Forelimb muscle (tissue), 1 donor: ENCODE measurements around the gene KCNG4. TPM values are rescaled to one million over a fixed set of nuclear protein-coding genes. Genes with fewer than 3 reads are reported as not detected.

Source experiments
- DNase-seq: peaks from one replicate; pipeline ENCODE4 v3.0.0-alpha.2; 2013; ENCODE audit warnings: low read depth
- polyA plus RNA-seq: library from polyadenylated mRNA; unstranded; fragments of 120-200 nt; gene quantifications from one replicate; pipeline ENCODE4 v1.2.1, GENCODE V29; 2013; ENCODE audit not compliant: insufficient read length

The KCNG4 gene
- polyA plus RNA-seq, 1 donor = 0.03 TPM

DNA sequence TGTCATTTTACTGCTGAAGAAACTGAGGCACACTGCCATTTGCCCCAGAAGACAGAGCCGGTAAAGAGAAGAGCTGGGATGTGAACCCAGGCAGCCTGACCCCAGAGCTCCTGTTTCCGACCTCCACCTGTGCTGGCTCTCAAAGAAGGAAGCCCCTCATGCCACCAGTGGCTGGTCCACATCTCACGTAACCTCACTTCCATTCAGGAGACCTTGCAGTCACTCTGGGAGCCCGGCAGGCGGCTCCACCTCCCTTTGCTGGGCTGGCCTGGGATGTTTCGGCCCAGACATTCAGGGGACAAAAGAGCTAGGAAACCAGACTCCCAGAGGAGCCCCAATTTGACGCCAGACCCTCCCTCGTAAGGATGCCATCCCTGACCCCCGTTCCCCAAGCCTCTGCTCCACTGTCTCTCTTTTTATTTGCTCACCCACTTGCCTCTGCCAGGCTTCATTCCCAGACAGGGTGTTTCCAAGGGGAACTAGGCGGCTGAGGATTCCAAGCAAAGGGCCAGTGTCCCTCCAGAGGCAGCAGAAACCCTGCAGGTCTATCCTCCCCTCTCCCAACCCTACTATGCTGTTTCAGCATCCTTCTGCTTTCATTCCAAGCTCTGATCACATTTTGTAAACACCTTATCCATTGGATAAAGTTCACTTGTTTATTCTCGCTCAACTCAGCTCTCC, 55.8 kb downstream of the KCNG4 start:
- DNase-seq = no peak

DNA sequence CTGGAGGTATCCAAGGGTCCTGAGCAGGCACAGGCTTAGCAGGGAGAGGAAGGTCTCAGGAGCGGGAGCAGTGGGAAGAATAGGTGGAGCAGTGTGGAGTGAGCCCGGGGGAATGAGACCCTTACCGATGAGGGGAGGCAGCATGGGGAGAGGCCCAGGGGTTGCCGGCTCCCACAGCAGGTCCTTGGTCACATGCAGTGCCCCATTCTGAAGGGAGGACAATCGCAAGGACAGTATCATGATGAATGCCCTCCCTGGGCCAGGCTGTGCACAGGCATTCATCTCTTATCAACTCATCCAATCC, 56.3 kb downstream of the KCNG4 start:
- DNase-seq = no peak

DNA sequence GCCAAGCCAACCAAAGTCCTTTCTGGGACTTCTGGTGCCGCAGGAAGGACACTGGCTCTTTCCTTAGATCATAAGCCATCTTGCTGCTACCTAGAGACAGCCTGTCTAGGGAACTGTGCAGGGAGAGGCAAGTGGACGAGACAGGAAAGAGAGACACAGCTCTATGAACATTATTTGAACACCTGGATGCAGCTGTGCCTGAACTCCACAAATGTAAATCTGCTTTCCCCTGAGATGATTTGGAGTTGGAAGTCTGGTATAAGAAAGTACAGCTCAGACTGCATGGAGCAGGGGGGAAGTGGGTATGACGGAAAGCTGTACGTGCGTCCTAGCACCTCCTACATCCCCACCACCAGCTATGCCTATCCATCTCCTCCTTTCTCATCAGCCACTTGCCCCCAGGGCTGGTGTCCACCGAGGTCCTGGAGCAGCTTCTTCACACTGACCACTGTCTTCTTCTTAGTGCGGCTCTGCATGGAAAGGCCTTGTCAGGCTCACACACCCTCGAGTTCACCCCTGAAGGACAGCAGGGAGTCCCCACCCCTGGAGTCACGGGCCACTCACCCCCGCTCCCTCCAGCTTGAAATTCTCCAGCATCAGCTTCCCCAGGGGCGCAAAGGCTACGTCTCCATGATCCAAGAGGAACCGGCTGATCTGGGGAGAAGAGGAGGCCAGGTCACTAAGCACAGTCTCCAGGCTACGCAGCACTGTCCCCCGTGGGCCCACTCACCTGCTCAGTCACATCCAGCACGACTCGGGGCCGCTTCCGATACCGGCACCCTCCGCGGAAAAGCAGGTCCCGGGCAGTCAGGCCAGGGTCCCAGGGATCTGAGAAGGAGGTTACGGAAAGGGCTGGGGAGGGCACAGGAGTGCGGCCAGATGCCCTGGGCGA, 56.9 kb downstream of the KCNG4 start:
- DNase-seq = no peak

DNA sequence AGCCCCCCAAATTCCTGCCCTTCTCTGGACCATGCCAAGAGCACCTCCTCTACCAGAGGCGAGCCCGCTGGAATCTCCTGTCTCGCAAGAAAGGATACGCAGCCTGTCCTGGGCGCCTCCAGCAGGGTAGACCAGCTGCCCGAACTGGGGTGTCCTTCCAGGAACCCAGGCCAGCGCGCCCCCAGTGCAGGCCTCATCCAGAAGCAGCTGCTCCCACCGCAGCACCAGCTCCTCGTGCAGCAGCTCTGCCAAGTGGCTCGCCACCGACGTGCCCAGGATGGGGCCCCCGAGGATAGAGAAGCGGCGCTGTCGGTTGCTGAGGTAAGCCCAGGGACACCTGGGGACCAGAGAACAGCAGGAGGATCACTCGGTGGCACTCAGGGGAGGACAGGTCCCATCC, 57.7 kb downstream of the KCNG4 start:
- DNase-seq = no peak

DNA sequence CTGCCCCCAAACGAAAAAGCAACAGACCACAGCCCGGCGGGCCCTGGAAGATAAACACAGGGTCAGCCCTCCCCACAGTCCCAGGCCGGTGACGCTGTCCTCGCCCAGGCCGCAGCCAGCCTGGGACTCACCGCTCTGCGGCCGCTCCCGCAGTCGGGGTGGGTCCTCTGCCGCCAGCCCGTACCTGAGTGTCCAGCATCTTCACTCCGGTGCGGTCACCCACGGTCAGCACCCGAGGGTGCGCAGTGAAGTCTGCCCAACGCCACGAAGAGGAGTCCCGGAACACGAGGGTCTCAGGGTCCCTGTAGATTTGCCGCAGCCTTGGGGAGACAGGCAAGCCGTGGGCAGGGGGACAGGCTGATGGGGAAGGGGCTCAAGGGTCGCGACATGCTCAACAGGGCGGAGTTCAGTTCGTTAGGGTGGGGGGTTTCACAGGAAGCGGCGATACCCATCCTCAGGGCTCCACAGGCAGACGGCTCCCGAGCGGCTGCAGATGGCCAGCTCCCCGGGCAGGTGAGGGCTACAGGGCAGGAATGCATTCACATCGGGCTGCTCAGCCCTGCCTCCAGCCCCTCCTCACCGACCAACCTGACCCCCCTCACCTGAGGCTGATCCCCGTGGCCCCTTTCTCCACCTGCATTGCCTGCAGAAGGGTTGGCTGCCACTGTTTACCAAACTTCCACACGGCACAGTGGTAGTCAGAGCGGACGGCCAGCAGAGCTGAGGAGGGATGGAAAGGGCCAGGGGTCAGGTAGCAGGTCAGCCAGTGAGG, 58.5 kb downstream of the KCNG4 start:
- no peak for DNase-seq

DNA sequence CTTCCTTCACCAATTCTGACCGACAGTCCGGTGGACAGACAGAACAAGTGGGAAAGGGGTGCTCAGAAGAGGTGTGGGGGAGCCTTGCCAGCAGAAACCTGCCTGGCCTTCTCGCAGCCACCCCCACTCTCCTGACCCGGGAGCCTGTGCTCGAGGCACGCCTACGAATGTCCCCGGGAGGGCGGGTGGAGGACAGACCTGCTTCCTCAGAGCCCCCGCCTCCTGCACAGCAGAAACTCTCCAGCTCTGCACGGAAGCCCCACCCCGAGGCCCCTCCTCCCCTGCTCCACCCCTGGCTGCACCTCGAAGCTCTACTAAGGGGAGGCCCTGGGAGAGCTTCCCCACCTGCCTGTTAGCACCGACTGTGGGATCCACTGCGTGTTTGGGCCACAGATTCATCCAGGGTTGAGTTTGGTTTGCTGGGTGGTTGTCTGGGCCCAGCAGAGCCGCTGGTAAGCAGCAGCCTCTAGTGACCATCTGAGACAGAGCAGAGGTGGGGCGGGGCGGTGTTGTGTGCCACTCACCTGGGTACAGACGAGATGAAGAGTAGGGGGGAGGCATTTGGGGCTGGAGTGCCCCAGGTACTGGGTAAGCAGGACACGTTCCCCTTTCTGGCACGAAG, 59.2 kb downstream of the KCNG4 start:
- DNase-seq = no peak

DNA sequence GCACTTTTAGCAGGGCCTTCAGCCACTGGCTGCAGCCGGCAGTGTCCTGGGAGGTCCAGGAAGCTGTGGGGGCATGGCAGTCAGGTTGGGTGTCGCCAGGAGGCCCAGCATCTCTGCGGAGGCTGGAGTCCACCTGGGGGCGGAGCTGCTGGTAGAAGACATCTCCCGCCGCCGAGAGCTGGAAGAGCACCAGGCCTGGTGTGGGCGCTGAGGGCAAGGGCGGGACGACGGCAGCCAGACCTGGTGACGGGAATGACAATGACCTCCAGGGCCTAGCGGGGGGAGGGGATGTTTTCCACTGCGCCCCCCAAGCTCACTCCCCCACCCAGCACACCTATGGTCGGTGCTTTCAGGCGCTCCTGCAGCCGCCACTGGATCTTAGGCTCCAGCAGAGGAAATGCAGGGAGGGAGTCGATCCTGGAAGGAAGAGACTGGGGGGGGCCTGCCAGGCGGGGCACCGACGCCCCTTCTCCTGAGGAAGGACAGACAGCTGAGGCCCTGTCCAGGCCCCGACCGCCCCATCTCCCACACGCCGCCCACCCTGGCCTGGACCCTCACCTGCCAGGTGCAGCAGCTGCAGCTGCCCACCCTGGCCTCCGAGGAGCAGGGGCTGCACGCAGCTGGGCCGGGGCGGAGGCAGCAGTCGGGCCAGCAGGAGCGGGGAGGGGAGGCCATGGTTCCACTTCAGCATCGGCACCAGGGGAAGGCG, 60.0 kb downstream of the KCNG4 start:
- DNase-seq = no peak

DNA sequence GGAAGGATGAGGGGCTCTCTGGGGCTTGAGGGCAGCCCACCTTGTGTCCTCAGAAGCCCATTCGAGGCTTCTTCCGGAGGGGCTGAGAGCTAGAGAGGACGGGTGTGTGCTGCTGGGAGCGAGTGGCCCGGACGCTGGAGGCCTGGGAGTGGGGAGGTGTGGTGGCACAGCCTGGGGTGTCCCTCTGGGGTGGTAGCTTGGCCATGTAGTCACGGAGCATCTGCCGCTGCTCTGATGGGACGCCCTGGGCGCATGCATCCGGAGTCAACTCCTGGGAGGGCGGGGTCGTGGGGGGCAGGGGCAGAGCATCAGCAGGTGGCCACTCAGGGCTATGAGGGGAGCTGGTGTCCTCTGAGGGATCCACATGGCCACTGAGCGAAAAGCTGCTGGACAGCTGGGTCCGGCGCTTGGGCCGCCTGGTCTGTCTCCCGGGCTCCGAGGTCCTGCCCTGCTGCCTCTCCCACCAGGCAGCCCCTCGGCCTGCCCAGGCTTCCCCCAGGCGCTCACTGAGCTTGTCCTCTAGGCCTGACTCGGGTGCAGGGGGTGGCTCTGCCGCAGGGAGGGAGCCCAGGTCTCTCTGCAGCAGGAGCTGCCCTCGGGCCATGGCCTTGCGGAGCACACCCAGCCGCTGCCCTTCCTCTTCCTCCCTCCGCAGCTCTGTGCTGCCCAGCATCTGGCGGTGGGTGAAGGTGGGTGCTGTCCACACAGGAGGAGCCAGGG, 60.8 kb downstream of the KCNG4 start:
- no peak for DNase-seq

DNA sequence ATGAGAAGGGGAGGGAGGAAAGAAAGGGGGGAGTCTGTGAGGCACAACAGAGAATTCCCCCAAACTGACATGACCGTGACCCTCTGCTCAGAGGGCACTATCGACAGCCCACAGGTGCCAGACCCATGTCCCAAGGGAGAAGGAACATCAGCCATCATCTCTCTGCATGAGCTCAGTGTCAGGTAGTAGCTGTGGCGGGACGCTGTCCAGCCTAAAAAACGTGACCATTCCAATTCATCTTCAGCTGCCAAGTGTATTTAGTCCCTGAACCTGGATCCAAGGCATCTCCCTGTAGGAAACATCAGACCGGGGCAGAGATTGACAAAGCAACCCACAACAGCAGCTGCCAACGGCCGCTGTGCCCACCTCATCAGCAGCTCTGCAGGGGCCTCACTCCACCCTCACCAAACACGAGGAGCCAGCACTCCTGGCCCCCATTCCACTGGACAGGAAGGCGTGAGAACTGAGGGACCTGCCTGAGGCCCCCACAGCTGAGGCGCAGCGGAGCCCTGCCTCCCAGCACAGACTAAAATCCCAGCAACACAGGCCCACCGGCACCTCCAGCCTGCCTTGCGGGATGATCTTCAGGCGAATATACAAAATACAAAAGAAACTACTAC, 61.6 kb downstream of the KCNG4 start:
- DNase-seq = no peak

DNA sequence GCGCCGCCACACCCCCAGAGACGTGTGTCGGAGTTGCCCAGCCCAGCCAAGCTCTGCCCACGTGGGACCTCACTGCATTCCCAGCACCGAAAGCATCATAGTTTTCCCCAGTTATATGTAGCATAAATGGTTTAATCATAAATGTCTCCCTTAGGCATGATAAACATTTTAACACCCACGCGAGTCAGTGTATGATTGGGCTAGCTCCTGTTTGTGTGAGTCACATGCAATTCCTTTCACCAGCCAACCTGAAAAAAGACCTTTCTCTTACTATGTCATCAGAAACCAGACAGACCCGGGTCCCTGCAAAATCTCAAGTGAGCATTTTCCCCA, 62.1 kb downstream of the KCNG4 start:
- DNase-seq = no peak

DNA sequence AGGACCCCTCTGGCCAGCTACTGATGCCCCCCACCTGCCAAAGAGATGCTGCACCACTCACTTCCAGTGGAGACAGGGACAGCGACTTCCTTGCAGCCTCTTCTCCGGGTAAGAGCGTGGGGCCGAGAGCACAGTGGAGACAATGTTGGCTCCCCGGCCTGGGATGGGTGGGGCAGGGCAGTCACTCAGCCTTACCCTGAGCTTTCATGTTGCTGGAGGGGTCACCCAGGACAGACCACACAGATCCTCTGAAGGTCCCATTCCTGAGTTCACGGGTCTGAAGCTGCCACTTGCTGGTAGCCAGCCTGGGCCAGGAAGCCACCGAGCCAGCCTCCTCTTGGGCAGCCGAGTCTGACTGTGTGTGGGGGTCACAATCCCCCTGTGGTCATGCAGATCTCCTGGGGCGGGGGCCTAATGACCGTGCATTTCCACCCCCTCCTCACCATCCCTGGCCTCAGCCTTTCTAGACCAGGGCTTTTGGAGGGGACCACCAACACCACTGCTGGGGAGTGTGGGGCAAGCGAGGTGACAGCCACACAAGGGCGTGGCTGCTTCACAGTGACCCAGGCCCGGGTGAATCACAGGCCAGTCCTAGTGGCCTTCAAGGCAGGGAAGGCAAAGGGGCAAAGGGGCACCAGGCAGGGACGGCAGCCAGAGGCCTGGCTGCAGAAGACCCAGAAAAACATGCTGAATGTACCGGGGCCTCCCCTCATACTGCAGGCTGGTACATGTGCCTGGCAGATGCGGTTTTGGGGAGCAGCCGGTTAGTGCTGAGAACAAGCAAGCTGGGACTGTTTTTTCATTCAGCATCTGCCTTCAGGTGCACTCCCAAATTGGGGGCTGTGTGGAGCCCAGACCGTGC, 63.4 kb downstream of the KCNG4 start:
- DNase-seq = no peak

DNA sequence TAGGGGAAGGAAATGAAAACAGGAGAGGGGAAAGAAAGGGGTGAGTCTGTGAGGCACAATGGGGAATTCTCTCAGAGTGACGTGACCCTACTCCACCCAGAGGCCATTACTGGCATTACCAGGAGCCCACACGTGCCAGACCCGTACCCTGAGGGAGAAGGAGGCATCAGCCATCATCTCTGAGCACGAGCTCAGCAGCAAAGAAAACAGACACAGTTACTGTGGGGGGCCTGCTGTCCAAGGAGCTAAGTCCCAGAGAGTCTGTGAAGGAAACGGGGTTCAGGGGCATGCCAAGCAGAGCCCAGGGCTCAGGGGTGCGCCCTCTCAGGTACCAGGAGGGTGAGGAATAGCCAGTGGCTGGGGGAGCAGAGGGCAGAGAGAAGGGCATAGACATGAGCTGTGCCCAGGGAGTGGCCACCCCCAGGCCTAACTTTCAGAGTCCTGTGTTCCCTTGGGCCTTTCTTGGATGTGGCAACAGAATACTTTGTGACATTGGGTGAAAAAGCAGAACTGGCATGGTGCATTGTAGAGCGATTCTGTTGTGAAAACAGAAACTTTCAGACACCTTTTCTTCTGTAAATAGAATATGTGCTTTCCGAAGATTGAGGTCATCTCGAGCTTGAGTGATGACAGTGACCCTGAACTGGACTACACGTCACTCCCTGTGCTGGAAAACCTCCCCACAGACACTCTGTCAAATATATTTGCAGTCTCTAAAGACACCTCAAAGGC, 64.3 kb downstream of the KCNG4 start:
- no peak for DNase-seq

DNA sequence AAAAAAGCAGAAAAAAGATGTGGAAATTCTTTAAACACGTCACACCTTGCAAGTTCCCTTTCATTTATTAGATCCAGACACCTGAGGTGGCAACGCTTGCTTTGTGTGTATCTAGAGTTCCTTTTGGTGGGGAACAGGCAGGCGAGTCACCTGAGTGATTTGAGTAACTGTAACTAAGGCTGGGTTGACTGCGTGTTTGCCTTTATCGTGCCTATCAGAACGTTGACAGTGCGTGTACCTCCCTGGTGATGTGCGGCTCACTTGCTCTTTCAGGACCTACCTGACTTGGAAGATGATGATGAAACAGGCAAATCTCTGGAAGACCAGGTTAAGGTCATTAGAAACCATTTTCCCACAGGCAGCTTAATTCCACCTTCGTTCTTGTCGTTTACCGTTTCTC, 65.4 kb downstream of the KCNG4 start:
- DNase-seq = no peak

DNA sequence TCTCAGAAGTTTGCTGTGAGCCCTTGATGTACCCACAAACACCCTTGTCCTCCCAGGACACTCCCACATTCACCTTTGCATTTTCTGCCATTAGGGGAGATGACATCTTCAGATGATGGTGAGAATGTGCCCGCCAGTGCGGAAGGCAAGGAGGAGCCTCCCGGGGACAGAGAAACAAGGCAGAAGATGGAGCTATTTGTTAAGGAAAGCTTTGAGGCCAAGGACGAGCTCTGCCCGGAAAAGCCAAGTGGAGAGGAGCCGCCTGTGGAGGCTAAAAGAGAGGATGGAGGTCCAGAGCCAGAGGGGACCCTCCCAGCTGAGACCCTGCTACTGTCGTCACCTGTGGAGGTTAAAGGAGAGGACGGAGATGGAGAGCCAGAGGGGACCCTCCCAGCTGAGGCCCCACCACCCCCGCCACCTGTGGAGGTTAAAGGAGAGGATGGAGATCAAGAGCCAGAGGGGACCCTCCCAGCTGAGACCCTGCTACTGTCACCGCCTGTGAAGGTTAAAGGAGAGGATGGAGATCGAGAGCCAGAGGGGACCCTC, 70.0 kb downstream of the KCNG4 start:
- DNase-seq = no peak
